Measurements from ENCODE around the gene PCF11. TPM values are rescaled to one million over a fixed set of nuclear protein-coding genes. Genes with fewer than 3 reads are reported as not detected.

PCF11 gene
- total RNA-seq, 1 experiment from 2014 or later: 52.9 TPM

- Histone ChIP-seq H3K27me3 (ENCODE audit: insufficient read depth, low read depth) (no peaks in the 10 kb centered on the region), H3K9me3 (ENCODE audit: insufficient read depth, low read depth) (no peaks in the 10 kb centered on the region), H3K36me3 (ENCODE audit: low read depth) (no peaks in the 10 kb centered on the region), H3F3A (ENCODE audit: insufficient read depth, low read depth) (no peaks in the 10 kb centered on the region), H3K9me2 (ENCODE audit: insufficient read depth) (no peaks in the 10 kb centered on the region), H3K27ac (no peak overlapping the region), H3K4me3 (no peak overlapping the region), H3K79me2 (ENCODE audit: low read depth) (no peaks in the 10 kb centered on the region), H3K4me1 (replicated peaks; ENCODE audit: insufficient read depth) (no peaks in the 10 kb centered on the region), H4K20me1 (ENCODE audit: insufficient read depth) (no peaks in the 10 kb centered on the region), H2AFZ (no peak overlapping the region), H3K4me2 (no peak overlapping the region)
- CTCF ChIA-PET: no interaction called here
- POLR2A ChIA-PET (ENCODE audit: unreplicated experiment): no interaction called here
- TF ChIP-seq CTCF (conservative IDR thresholded peaks at IDR 0.05) (no peak), EZH2 (IDR thresholded peaks at IDR 0.05; ENCODE audit: low read depth) (no peak)
- intact Hi-C loops (cut with micrococcal nuclease; ENCODE audit: unreplicated experiment): no loop called here
- no TSS peak for BruUV-seq (replicated peaks)
- DNase-seq: no peak
Observed at GRCh38 chr11:83139310-83139709, 17.6 kb upstream of the PCF11 start.

- intact Hi-C loops (cut with micrococcal nuclease; ENCODE audit: unreplicated experiment): no loop called here
- no peaks in the 10 kb centered on the region for H4K20me1 ChIP-seq (ENCODE audit: insufficient read depth)
- TF ChIP-seq CTCF (conservative IDR thresholded peaks at IDR 0.05) (no peak), EZH2 (IDR thresholded peaks at IDR 0.05; ENCODE audit: low read depth) (no peak)
- ChIA-PET POLR2A (ENCODE audit: unreplicated experiment) (interaction anchor here (0.6 kb wide), 1 partner anchor 241 kb away, joined by 3 read pairs; the partner anchor contains the start of gene PRCP), CTCF (no interaction called here)
- no peaks in the 10 kb centered on the region for H3K79me2 ChIP-seq (ENCODE audit: low read depth)
- H3K9me2 ChIP-seq (ENCODE audit: insufficient read depth): no peaks in the 10 kb centered on the region
- H3K4me3 ChIP-seq: no peak overlapping the region
- H3K27ac ChIP-seq: no peak overlapping the region
- no peaks in the 10 kb centered on the region for H3K27me3 ChIP-seq (ENCODE audit: insufficient read depth, low read depth)
- H3K9me3 ChIP-seq (ENCODE audit: insufficient read depth, low read depth): no peaks in the 10 kb centered on the region
- H3F3A ChIP-seq (ENCODE audit: insufficient read depth, low read depth): no peaks in the 10 kb centered on the region
- no TSS peak for BruUV-seq (replicated peaks)
- H2AFZ ChIP-seq: no peak overlapping the region
- no peaks in the 10 kb centered on the region for H3K36me3 ChIP-seq (ENCODE audit: low read depth)
- H3K4me1 ChIP-seq (replicated peaks; ENCODE audit: insufficient read depth): no peaks in the 10 kb centered on the region
- H3K4me2 ChIP-seq: no peak overlapping the region
- DNase-seq: no peak
Observed at GRCh38 chr11:83140691-83141455, 16.1 kb upstream of the PCF11 start.

GRCh38 chr11:83147895-83148294, 9.0 kb upstream of the PCF11 start:
- no peaks in the 10 kb centered on the region for H3K9me2 ChIP-seq (ENCODE audit: insufficient read depth)
- H3K4me1 ChIP-seq (replicated peaks; ENCODE audit: insufficient read depth): peaks cover 13% of the 10 kb centered on the region
- ChIA-PET POLR2A (ENCODE audit: unreplicated experiment) (no interaction called here), CTCF (no interaction called here)
- no peak overlapping the region for H3K4me3 ChIP-seq
- intact Hi-C loops (cut with micrococcal nuclease; ENCODE audit: unreplicated experiment): no loop called here
- no peaks in the 10 kb centered on the region for H3K36me3 ChIP-seq (ENCODE audit: low read depth)
- no peak overlapping the region for H3K4me2 ChIP-seq
- no peaks in the 10 kb centered on the region for H3K9me3 ChIP-seq (ENCODE audit: insufficient read depth, low read depth)
- no peak for DNase-seq
- H3F3A ChIP-seq (ENCODE audit: insufficient read depth, low read depth): no peaks in the 10 kb centered on the region
- H4K20me1 ChIP-seq (ENCODE audit: insufficient read depth): no peaks in the 10 kb centered on the region
- H3K79me2 ChIP-seq (ENCODE audit: low read depth): no peaks in the 10 kb centered on the region
- H3K27me3 ChIP-seq (ENCODE audit: insufficient read depth, low read depth): no peaks in the 10 kb centered on the region
- BruUV-seq (replicated peaks): no TSS peak
- H3K27ac ChIP-seq: no peak overlapping the region
- TF ChIP-seq CTCF (conservative IDR thresholded peaks at IDR 0.05): no peak
- TF ChIP-seq EZH2 (IDR thresholded peaks at IDR 0.05; ENCODE audit: low read depth): no peak
- H2AFZ ChIP-seq: no peak overlapping the region

All from PC-9 (cell line).